GM19463 (cell line): ENCODE data around the gene IQCM.
"Not testable (repeated sequence)": the region's sequence is repeated elsewhere in the genome, so short reads cannot be mapped to it uniquely, and the experiment has no call there.

Experiments used
- ATAC-seq: cut with Tn5 transposase; IDR thresholded peaks from one replicate; pipeline ENCODE4 v1.9.1; 2021; ENCODE audit warnings: mild to moderate bottlenecking, moderate library complexity; ENCODE audit not compliant: unreplicated experiment

The IQCM gene

GRCh38 chr4:149604827-149605226 lies 210.8 kb downstream of the IQCM start:
- ATAC-seq: no peak

GRCh38 chr4:149595500-149595899 lies 220.1 kb downstream of the IQCM start:
- ATAC-seq: no peak

GRCh38 chr4:149589826-149590225 lies 225.8 kb downstream of the IQCM start:
- no peak for ATAC-seq

- no peak for ATAC-seq
Measured at GRCh38 chr4:149584722-149585121, 230.9 kb downstream of the IQCM start.

- ATAC-seq: peak; percentile 68
Measured at GRCh38 chr4:149574971-149575370, 240.7 kb downstream of the IQCM start.

GRCh38 chr4:149572716-149573115 lies 242.9 kb downstream of the IQCM start:
- no peak for ATAC-seq

GRCh38 chr4:149555799-149556198 lies 259.8 kb downstream of the IQCM start:
- ATAC-seq: no peak

GRCh38 chr4:149555146-149555545 lies 260.5 kb downstream of the IQCM start:
- no peak for ATAC-seq

- no peak for ATAC-seq
Measured at GRCh38 chr4:149553959-149554520, 261.6 kb downstream of the IQCM start.

GRCh38 chr4:149552601-149553000 lies 263.0 kb downstream of the IQCM start:
- ATAC-seq: no peak

- ATAC-seq: no peak
Measured at GRCh38 chr4:149549911-149550310, 265.7 kb downstream of the IQCM start.

- ATAC-seq: no peak
Measured at GRCh38 chr4:149534779-149535178, 280.9 kb downstream of the IQCM start.

GRCh38 chr4:149531861-149532260 lies 283.8 kb downstream of the IQCM start:
- ATAC-seq: no peak

GRCh38 chr4:149523039-149523438 lies 292.6 kb downstream of the IQCM start:
- no peak for ATAC-seq

GRCh38 chr4:149521611-149522425 lies 293.8 kb downstream of the IQCM start:
- no peak for ATAC-seq

- ATAC-seq: no peak
Measured at GRCh38 chr4:149518471-149518870, 297.2 kb downstream of the IQCM start.

GRCh38 chr4:149513081-149513480 lies 302.6 kb downstream of the IQCM start:
- ATAC-seq: no peak

GRCh38 chr4:149512501-149512900 lies 303.1 kb downstream of the IQCM start:
- ATAC-seq: no peak

- ATAC-seq: no peak
Measured at GRCh38 chr4:149511558-149512298, 303.9 kb downstream of the IQCM start.

GRCh38 chr4:149507309-149507708 lies 308.3 kb downstream of the IQCM start:
- not testable (repeated sequence) for ATAC-seq

GRCh38 chr4:149500806-149501205 lies 314.8 kb downstream of the IQCM start:
- ATAC-seq: no peak

GRCh38 chr4:149499726-149500125 lies 315.9 kb downstream of the IQCM start:
- no peak for ATAC-seq
